NOMO-1 treated with DMSO at 0.1 percent for 48 hours (cell line): ENCODE results near the gene MED10.
A peak's percentile ranks its signal among the peaks of the same experiment; 100 is the strongest.

Source experiments
- DNase-seq: peaks from one replicate; lab custom pipeline; 2025; ENCODE audit not compliant: unreplicated experiment; lab: John Stamatoyannopoulos, UW

Gene MED10

GRCh38 chr5:6399980-6400910, 21.9 kb upstream of the MED10 start:
- no peak for DNase-seq

DNA sequence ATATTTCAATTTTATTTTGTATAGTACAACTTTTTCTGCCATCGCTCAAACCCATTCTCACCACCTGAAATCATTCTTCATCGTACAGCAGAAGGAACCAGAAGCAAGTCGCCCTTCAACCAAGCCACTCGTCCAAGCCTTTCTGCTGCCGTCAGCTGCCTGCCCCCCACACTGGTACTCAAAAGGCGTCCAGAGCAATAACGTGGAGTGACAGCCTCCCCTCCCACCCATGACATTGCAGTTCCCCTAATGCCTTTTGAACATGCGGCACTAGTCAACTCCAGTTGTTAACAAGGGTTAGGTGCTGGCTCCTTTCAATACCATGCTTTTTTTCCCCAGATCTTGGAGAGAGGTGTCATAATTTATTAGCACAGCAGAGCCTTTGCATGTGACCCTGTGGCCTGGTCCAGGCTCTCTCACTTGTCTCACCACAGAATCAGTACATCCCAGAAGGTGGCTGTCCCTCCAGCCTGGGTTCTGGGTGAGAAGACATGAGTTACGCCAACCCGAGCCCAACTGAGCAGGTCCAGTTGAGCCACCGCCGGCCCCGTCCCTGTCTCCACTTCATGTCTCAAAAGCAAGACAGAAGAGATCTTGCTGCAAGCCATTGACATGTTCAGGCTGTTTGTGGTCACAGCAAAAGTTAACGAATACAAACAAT, 20.4 kb upstream of the MED10 start:
- no peak for DNase-seq

DNA sequence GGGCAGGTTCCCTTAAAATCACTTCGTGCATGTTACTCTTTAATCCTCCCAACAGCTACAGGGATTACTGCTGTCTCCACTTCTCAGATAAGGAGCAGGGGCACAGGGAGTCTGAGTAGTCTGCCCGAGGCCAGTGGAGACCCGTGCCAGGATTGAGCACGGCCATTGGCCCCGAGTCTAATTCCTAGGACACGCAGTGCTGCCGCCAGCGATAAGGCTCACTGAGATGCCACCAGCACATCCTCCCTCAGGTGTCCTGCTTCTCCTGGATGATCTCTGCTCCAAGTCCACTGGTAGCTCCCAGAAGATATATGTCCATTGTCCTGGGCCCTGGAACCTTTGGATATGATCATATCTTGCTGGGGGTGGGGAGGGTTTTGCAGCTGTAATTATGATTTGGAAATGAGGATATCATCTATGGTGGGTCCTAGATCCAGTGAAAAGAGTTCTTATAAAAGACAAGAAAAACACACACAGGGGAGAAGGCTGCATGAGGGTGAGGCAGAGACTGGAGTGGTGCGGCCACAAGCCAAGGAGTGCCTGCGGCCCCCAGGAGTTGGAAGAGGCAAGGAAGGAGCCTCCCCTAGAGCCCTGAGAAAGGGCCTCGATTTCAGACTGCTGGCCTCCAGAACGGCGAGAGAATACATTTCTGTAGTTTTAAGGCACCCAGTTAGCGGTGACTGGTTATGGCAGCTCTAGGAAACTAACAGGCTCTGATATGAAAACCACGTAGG, 19.4 kb upstream of the MED10 start:
- no peak for DNase-seq

GRCh38 chr5:6396836-6397535, 18.6 kb upstream of the MED10 start:
- no peak for DNase-seq

GRCh38 chr5:6396043-6396442, 17.7 kb upstream of the MED10 start:
- no peak for DNase-seq

DNA sequence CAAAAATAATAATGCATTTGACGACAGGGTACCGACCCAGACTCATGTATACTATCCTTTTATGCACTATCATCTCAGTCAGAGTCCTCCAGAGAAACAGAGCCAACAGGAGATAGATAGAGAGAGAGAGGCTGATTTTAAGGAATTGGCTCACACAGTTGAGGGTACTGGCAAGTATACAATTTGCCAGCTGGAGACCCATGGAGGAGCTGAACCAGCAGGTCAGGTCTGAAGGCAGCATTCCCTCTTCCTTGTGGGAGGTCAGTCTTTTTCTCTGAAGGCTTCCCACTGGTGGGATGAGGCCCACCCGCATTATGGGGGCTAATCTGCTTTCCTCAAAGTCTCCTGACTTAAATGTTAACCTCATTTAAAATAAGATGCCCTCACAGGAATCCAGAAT, 17.3 kb upstream of the MED10 start:
- no peak for DNase-seq

GRCh38 chr5:6395102-6395445, 16.7 kb upstream of the MED10 start:
- DNase-seq, result no peak

- DNase-seq, result no peak
Measured at GRCh38 chr5:6394429-6395101, 16.2 kb upstream of the MED10 start.

GRCh38 chr5:6393596-6394194, 15.3 kb upstream of the MED10 start:
- no peak for DNase-seq

GRCh38 chr5:6392561-6392960, 14.2 kb upstream of the MED10 start:
- no peak for DNase-seq

- DNase-seq, result no peak
Measured at GRCh38 chr5:6391151-6391550, 12.8 kb upstream of the MED10 start.

DNA sequence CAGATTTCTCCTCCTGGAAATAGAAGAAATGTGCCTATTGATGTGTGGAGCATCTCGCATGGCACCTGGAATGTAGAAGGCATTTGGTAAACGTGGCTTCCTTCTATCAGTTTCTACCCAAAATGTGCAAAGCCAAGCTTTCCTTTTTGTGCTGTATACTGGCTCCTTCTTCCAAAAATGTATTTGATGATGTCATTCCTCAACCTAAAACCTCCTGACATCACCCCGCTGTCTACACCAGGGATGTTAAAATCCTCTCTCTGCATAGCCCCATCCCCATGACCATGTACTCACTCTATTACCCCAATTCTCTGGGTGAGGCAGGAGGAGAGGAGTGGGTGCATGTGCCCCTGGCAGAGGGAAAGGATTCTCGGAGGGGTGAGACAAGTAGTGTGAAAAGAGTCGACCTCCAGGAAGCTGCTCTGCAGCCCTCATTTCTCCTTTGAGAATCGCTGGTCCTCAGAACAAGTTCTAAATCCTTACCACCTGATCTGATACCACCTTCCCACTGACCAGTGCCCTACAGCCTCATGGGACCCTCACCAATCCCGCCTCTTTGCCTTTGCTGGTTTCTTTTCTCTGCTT, 11.7 kb upstream of the MED10 start:
- no peak for DNase-seq

GRCh38 chr5:6389397-6389796, 11.1 kb upstream of the MED10 start:
- no peak for DNase-seq

GRCh38 chr5:6387970-6388369, 9.6 kb upstream of the MED10 start:
- DNase-seq, result no peak

- DNase-seq, result no peak
Measured at GRCh38 chr5:6386271-6386670, 7.9 kb upstream of the MED10 start.

DNA sequence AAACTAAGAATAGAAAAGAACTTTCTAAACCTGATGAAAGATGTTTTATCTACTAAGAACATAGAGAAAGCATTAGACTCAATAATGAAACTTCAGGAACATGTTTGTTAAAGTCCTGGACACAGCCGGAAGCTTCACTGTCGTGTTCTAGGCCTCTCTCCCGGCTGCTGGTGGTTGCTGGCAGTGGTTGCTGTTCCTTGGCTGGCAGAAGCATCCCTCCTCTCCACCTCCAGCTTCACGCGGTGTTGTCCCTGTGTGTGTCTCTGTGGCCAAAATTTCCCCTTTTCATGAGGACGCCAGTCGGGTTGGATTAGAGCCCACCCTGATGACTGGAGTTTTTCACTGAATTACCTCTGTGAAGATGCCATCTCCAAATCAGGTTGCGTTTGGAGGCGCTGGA, 6.5 kb upstream of the MED10 start:
- no peak for DNase-seq

DNA sequence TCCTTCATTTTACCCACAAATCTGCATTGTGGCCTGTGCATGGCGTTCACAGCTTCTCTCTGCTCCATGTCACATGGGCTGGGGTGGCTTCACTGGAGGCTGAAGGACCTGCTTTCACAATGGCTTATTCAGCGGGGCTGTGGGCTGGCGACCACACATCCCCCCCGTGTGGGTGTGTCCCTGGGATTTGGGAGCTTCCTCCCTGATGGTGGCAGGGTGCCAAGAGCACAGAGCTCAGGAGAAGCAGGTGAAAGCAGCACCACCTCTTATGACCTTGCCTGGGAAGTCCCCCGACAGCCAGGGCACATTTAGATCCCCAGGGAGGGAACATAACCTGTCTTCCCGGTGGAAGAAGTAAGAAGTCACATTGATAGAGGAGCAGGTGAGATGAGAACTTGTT, 5.0 kb upstream of the MED10 start:
- no peak for DNase-seq

GRCh38 chr5:6379246-6379645, 899 bp upstream of the MED10 start:
- DNase-seq, result no peak

DNA sequence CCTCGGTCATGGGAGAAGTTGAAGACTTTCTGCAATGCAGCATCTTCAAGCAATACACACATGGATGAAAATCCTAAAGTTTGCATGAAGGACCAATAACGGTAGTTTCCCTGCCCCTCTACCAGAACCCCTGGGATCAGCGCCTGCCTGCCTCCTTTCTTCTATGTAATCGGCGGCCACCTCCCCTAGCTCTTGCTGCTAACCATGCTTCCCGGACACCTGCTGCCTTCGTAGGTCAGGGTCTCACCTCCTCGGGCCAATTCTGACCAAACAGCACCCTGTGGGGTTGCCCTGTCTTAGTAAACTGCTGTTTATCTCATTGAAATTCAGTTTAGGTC, 388 bp upstream of the MED10 start:
- no peak for DNase-seq

DNA sequence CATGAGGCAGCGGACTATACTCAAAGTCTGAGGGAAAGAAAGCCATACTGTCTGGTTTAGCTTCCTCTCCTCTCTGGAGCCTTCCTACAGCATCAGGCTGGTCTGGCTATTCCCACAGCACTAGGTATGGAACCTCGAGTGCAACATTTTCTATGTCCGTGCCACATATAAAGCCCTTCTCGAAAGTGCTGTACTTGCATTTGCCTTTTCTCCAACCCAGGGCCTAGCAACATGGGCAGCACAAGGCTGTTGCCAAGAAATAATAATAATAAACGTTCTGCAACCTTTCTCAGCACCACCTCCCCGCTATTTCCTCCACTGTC, 804 bp downstream of the MED10 start:
- DNase-seq, result peak; percentile 44
